Thyroid gland (tissue), 4 donors: ENCODE measurements around the gene SPATA12. TPM values are rescaled to one million over a fixed set of nuclear protein-coding genes. Genes with fewer than 3 reads are reported as not detected.
A peak's percentile ranks its signal among the peaks of the same experiment; 100 is the strongest.

Experiments used
- DNase-seq, 2 donors: peaks; one replicate each; pipeline ENCODE4 v3.0.0-alpha.2; 2019
- H3K27ac ChIP-seq, 3 donors: fragments of 200-600 bp; sonication (generic); 1 replicate in 2 of 3; 2 replicates in 1 of 3; pipeline ENCODE4 v1.5.1; 2016 to 2019; ENCODE audit warnings: mild to moderate bottlenecking in 1 of 3, moderate library complexity in 1 of 3
- H3K27me3 ChIP-seq: fragments of 200-600 bp; sonication (generic); one replicate; pipeline ENCODE4 v1.5.1; 2019
- H3K36me3 ChIP-seq, 2 donors: fragments of 200-600 bp; sonication (generic); one replicate each; pipeline ENCODE4 v1.5.1; 2016 to 2019
- H3K4me1 ChIP-seq, 2 donors: fragments of 200-600 bp; sonication (generic); one replicate each; pipeline ENCODE4 v1.5.1; 2017 to 2019
- H3K4me3 ChIP-seq, 3 donors: fragments of 200-600 bp; sonication (generic); replicated peaks in 1 of 3; 1 replicate in 2 of 3; 2 replicates in 1 of 3; pipeline ENCODE4 v1.5.1; 2016; ENCODE audit warnings: mild to moderate bottlenecking in 1 of 3
- H3K9me3 ChIP-seq: fragments of 200-600 bp; sonication (generic); one replicate; pipeline ENCODE4 v1.5.1; 2017
- CTCF ChIP-seq, 6 experiments: fragments of 200-600 bp in 3 of 6; fragments of 450-650 bp in 3 of 6; sonication (generic) in 3 of 6; IDR thresholded peaks; one replicate each; pipeline ENCODE4 v1.5.1; 2016 to 2019; ENCODE audit warnings: antibody characterized with exemption in 6 of 6, mild to moderate bottlenecking in 2 of 6, inconsistent platforms in 1 of 6, moderate library complexity in 1 of 6
- POLR2A ChIP-seq, 2 donors: fragments of 450-650 bp; IDR thresholded peaks; one replicate each; pipeline ENCODE4 v1.6.1; 2017; ENCODE audit warnings: antibody characterized with exemption in 2 of 2, mild to moderate bottlenecking in 2 of 2, moderate library complexity in 1 of 2
- WGBS, 2 donors: methylation state at CpG; one replicate each; pipeline ENCODE4 v1.1.5; 2017; 5-methylcytosine and 5-hydroxymethylcytosine counted together
- intact Hi-C: fragments of 100-400 bp; cut with DNase I; formaldehyde crosslinking; loops from one replicate; pipeline ENCODE4 v1.15.1; 2023
- total RNA-seq, 4 donors: library from RNA; depleted of rRNA; stranded (reverse); fragments of >200 nt; gene quantifications; one replicate each; pipeline ENCODE4 v1.2.3, GENCODE V29; 2016

The SPATA12 gene
- total RNA-seq, 4 donors from 2014 or later, result not detected

- Histone ChIP-seq H3K27ac (no peak overlapping the region), H3K4me3 (no peak overlapping the region), H3K9me3 (no peaks in the 10 kb centered on the region), H3K4me1 (peaks cover 11 to 18% of the 10 kb centered on the region in 2 donors), H3K36me3 (no peaks in the 10 kb centered on the region), H3K27me3 (no peaks in the 10 kb centered on the region)
- intact Hi-C loops, result no loop called here
- no peak for DNase-seq
- 99% methylated on average over 4 of the region's 4 CpGs for WGBS, 2 donors
- TF ChIP-seq POLR2A (IDR thresholded peaks at IDR 0.05) (no peak), CTCF (IDR thresholded peaks at IDR 0.05) (no peak)
These were observed 13.7 kb downstream of the SPATA12 start for GRCh38 chr3:57074135-57074534.

DNA sequence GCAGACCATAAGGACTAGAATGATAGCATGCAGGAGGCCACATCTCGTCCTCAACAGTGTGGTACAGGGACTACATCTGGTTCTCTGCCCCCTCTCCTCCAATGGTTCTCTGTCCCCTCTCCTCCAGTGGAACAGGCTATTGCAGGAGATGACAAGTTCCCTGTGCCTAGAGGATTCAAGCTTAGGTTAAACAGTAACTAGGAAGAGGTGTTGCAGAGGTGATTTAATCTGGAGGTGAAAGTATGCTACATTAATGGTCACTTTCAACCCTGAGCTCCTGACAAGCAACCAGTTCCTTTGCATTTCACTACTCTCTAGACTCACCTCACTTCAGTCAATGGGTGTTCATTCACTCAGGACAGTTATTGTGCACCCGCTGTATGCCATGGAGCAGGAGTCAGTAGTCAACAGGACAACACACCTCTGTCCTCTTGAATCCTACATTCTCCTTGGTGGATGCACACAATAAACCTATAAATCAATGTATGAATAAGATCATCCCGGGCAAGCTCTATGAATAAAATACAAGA lies 16.0 kb downstream of the SPATA12 start:
- H3K27me3 ChIP-seq, result no peaks in the 10 kb centered on the region
- TF ChIP-seq CTCF (IDR thresholded peaks at IDR 0.05), result no peak
- no peak for TF ChIP-seq POLR2A (IDR thresholded peaks at IDR 0.05)
- no peaks in the 10 kb centered on the region for H3K9me3 ChIP-seq
- no peak overlapping the region for H3K27ac ChIP-seq
- no peak for DNase-seq
- intact Hi-C loops, result loop anchor here (5.0 kb wide), 1 partner anchor 79 kb away; no protein-coding TSS in a partner anchor
- H3K4me1 ChIP-seq, result peaks cover 6 to 10% of the 10 kb centered on the region in 2 donors
- 97 to 99% methylated on average over 3 of the region's 3 CpGs for WGBS, 2 donors
- no peaks in the 10 kb centered on the region for H3K36me3 ChIP-seq
- no peak overlapping the region for H3K4me3 ChIP-seq

- 45 to 51% methylated on average over 9 of the region's 9 CpGs for WGBS, 2 donors
- TF ChIP-seq POLR2A (IDR thresholded peaks at IDR 0.05) (no peak), CTCF (IDR thresholded peaks at IDR 0.05) (no peak)
- DNase-seq, result no peak
- H3K36me3 ChIP-seq, result no peaks in the 10 kb centered on the region
- peak overlapping the region in 1 of 3 donors; percentile 20 for H3K27ac ChIP-seq
- no peaks in the 10 kb centered on the region for H3K27me3 ChIP-seq
- peak overlapping the region; percentile 6 to 92 (median 81) for H3K4me3 ChIP-seq
- intact Hi-C loops, result loop anchor here (5.0 kb wide), 1 partner anchor 80 kb away; no protein-coding TSS in a partner anchor
- no peaks in the 10 kb centered on the region for H3K9me3 ChIP-seq
- peaks cover 6 to 10% of the 10 kb centered on the region in 2 donors for H3K4me1 ChIP-seq
These were observed 17.3 kb downstream of the SPATA12 start for GRCh38 chr3:57077630-57078343.

DNA sequence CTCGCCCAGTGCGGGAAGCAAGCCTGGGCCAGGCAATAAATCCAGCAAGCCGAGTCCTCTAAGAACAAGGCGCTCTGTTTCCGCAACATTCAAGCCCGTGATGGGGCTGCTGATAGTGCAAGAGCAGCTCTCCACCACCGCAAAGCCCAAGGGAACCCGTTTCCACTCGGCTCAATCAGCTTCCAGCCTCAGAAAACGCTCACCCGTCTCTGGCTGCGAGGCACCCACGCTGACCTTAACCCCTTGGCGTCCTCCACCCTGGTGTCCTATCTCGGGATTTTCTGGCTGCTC lies 17.8 kb downstream of the SPATA12 start:
- Histone ChIP-seq H3K4me1 (peaks cover 6 to 10% of the 10 kb centered on the region in 2 donors), H3K4me3 (peak overlapping the region; percentile 6 to 92 (median 81)), H3K9me3 (no peaks in the 10 kb centered on the region), H3K27ac (peak overlapping the region in 2 of 3 donors; percentile 20 to 56), H3K36me3 (no peaks in the 10 kb centered on the region), H3K27me3 (no peaks in the 10 kb centered on the region)
- DNase-seq, result peak; percentile 54 to 58
- TF ChIP-seq CTCF (IDR thresholded peaks at IDR 0.05) (no peak), POLR2A (IDR thresholded peaks at IDR 0.05) (no peak)
- WGBS, 2 donors, result 6% methylated on average over 9 to 10 of the region's 15 CpGs
- intact Hi-C loops, result loop anchor here (5.0 kb wide), 1 partner anchor 81 kb away; no protein-coding TSS in a partner anchor
